ENCODE results near the gene SFN.

DNA sequence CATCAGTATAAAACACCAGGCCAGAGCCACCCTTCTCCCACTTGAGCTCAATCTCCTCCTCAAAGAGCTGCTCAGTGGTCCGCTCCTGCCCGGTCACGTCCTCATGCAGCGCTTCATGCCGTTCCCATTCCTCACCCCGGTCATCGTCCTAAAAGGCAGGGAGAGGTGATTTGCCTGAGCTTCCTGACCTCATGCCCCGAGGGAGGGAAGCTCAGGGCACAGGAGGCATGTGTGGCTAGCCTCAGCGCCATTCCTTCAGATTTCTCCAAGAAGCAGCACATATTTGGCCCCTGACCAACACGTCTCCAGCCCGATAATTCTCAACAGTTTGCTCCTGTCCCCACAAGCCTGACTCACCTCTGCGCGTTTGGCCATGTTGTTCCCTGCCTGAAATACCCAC, 31.3 kb downstream of the SFN start:
- TF ChIP-seq, protein P1, sequence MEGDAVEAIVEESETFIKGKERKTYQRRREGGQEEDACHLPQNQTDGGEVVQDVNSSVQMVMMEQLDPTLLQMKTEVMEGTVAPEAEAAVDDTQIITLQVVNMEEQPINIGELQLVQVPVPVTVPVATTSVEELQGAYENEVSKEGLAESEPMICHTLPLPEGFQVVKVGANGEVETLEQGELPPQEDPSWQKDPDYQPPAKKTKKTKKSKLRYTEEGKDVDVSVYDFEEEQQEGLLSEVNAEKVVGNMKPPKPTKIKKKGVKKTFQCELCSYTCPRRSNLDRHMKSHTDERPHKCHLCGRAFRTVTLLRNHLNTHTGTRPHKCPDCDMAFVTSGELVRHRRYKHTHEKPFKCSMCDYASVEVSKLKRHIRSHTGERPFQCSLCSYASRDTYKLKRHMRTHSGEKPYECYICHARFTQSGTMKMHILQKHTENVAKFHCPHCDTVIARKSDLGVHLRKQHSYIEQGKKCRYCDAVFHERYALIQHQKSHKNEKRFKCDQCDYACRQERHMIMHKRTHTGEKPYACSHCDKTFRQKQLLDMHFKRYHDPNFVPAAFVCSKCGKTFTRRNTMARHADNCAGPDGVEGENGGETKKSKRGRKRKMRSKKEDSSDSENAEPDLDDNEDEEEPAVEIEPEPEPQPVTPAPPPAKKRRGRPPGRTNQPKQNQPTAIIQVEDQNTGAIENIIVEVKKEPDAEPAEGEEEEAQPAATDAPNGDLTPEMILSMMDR (IDR thresholded peaks at IDR 0.05) = no peak
- no peak for TF ChIP-seq POLR2A (IDR thresholded peaks at IDR 0.05)

Data from testis (tissue), 2 donors.